NCI-H2196 (cell line): ENCODE results near the gene CKAP4.

Source experiments
- DNase-seq: peaks from one replicate; lab custom pipeline; 2025; ENCODE audit not compliant: unreplicated experiment; lab: John Stamatoyannopoulos, UW

The CKAP4 gene

DNA sequence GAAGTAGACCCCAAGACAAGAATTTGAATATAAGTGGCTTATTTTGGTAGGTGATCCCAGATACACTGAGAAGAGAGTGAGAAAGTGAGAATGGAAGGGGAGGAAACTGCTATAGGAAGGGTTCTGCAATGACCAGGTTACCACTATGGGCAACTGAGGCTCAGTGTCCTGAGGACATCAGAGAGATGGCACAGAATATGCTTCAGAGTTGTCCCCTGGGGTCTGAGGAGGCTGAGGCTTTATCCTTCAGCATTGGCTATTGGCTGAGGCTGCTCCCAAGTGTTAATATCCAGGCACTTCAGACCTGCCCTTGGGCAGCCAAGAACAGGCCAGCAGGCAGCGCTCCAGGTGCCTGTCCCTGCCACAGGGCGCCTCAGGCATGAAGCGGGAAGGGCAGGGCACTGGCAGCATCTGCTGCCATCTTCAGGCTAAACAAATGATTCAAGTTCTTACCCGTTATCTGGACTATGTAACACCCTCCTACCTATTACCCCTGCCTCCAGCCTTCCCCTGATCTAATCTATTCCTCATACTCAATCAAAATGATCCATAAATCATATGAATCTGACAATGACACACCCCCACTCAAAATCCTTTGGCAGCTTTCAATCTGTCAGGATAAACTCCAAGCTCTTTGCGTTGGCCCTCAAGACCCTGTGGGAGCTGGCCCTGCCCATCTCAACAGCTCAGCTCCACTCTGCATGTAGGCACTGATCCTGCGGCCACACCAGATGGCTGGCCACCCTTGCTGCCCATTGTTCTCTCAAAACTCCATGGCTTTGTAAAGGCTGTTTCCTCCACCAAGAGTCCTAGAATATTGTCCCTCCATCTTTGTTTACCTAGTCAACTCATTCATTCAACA, 42.4 kb downstream of the CKAP4 start:
- peak; percentile 24 for DNase-seq

DNA sequence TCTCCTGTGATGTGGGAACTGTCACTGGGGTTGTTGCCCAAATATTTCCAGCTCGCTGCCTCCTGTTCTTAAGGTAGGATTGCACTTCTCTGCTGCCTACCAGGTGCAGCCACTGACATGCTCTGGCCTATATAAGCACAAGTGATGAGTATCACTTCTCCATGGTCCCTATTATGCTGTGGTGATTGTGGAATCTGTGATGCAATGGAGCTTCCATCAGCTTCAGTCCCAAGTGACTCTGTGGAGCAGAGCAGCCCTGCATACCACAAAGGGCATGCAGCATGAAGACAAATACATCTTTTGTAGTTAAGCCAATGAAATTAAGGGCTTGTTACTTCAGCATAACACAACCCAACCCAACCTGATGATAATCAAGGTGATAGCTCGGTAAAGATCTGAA, 43.5 kb downstream of the CKAP4 start:
- DNase-seq, result no peak

DNA sequence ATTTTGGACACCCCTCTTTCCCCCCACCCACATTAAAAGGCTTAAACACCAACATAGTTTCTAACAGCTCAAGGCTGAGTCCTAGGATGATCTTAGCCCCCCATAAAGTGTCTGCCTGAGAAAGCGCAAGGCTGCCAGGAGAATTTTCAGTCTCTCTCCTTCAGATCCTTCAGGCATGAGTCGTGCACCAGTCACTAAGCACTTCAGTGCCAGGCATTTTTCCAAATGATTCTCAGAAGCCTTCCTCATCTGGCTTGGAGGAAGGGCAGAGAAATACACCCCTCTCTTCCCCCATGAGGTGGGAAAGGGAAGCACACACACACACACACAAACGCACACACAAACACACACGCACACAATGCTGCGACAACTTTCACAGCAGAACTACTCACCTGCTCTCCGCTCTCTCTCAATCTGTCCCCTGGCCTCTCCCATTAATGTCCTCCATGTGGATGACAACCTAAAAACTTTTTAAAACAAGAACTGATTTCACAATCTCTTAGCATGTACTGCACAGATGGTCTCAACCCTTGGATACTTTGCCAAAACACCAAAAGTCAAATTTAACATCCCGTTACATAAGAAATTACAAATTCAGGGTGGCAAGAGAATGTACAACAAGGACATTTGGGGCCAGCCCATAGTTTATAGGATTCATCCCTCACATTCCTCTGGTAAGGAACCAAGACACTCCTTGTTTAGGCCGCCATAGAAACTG, 49.8 kb downstream of the CKAP4 start:
- DNase-seq, result no peak

DNA sequence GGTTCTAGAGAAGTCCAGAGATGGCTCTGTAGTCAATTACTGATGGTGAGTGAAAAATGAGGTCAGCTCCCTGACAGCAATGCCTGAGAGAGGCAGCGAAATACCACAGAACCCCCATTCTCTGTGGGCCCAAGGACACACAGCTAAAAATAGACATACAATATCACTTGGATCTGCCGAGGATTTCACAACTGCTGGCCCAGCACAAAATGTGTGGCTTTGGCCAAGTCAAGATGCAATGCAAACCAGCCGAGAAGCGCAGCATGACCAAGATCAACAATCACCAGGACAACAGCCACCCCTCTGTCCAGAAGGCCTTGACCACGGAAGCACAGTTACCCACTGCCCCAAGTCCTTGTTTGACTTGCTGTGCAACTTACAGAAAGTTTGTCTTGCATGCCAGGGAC, 52.2 kb downstream of the CKAP4 start:
- DNase-seq, result peak; percentile 7

DNA sequence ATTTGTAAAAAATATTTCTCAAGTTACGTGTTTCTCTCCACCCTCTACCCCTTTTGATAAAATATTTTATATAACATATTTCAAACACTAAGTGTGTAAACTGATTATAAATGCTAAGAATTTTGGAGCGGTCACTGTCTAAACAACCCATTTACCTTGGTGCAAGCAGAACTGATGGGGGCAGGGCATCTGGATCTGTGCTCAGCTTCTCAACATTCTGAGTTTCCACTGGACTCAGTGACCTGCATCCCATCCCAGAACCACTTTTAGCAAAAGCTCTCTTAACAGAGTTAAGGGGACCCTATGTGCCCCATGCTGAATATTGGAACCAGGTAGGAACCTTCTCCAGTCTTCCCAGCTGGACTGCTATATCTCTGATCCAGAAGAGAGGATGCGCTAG, 53.5 kb downstream of the CKAP4 start:
- no peak for DNase-seq

DNA sequence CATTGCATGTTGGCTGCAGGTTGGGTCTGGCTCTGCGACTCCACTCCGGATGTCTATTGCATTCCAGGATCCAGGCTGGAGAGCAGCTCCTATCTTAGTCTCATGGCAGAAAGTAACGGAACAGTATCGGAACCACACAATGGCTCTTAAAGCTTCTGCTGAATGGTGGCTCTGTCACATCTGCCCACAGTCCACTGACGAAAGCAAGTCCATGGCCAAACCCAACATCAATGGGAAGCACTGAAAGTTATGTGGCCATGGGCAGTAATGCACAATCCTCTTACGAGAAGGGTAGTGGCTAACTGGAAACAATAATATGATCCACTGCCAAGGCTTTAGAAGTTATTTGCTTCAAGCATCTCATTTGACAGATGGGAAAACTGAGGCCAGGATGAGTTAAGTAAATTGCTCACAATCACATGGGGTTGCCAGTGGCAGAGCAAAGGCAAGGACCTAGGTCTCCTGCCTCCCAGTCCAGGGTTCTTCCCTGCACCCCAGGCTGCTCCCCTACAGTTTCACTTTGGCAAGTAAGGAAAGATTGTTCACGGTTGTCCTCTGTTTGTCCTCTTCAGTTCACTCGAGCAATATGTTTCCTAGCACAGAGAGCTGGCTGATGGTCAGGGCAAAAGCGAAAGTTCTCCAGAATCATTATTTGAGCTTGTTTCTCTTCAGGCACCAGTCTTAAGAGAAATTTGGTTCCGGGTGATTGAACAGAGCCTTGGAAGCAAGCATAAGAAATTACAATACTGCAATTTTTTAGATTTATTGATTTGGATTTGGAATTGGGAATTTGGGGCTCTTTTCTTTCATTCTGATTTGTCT, 54.2 kb downstream of the CKAP4 start:
- no peak for DNase-seq

DNA sequence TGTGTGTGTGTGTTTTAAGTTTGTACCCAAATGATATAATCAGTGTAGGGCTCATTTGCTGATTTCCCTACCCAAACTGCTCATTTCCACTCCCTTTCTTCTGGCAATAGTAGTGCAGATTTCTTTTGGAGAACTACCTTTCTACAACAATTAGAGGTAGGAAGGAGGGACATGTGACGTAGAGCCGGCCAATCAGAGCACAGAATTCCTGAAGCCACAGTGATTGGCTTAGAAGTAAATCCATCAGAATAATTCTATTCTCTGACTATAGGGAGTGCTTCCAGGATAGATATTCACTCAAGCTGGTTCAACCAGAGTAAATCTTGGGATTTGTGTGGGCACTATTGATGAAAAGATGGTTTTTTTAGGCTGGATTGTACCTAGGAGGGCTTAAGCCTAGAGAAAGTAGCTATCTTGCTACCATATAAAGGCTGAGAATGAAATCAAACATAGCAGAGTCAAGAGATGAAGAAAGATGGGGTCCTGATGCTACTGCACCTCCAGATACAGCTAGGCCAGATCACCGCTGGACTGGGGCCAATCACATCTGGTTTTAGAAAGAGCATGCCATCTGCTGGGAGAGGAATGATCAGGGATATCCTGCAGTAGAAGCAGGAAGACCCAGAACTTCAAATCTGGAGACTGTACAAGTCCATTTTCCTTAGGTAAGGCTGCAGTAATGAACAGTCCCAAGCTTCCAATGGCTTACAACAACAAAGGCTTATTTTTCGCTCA, 55.0 kb downstream of the CKAP4 start:
- no peak for DNase-seq

DNA sequence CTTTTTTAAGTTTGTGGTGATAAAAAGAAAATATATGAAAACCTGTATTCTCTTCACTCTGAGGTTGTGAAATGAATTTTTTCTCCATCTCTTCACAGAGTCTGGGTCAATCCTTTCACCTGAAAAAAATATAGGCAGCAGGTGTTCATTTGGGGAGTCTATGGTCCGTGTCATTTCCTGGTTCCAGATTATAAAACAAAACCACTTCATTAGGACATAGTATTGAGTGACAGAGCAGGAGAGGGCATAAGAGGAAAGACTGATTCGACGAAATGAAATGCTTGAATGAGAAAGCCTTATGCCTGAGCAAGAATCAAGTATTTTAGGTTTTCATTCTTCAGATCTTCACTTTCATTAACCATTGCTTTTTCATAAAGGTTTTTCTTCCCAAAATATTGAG, 57.2 kb downstream of the CKAP4 start:
- DNase-seq, result no peak

DNA sequence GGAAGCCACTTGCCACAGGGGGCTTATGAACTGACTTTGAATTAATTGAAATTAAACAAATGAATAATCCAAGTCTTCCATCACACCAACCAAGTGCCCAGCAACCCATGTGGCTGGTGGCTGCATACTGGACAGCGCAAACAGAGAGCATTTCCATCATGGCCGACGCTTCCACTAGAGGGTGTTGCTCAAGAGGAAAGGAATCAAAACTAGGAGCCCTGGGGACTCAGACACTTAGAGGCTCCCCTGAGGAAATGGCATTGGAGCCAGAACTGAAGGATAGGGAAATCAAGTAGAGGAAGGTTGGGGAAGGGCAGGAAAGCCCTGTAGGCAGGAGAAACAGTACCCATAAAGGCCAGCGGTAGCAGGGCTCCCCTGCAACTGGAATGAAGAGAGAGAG, 58.5 kb downstream of the CKAP4 start:
- no peak for DNase-seq

DNA sequence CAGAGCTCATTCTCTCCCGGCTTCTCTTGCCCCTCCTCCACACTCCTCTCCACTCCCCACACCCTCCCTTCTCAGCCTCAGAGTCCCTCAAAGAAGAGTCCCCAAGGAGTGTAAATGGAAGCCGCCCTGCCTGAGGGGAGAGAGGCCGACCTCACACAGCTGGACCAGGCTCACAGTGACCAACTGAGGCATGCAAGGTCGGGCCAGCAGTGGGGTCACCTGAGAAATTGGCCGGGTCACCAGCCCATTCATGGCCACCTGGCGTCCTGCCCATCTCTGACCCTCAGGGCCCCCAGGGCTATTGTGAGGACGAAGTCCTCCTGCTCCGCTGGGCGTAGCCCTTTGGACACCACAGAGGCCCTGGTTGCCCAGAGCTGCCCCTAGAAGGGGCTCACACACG, 59.6 kb downstream of the CKAP4 start:
- no peak for DNase-seq
